HG03457 (cell line): ENCODE data around the gene NCAM2.
"Not testable (repeated sequence)": the region's sequence is repeated elsewhere in the genome, so short reads cannot be mapped to it uniquely, and the experiment has no call there.

ENCODE experiments used
- ATAC-seq: cut with Tn5 transposase; IDR thresholded peaks from one replicate; pipeline ENCODE4 v1.9.1; 2021; ENCODE audit warnings: moderate number of reproducible peaks; ENCODE audit not compliant: unreplicated experiment

NCAM2 gene

GRCh38 chr21:21291883-21292569, 293.8 kb downstream of the NCAM2 start:
- ATAC-seq, result no peak

DNA sequence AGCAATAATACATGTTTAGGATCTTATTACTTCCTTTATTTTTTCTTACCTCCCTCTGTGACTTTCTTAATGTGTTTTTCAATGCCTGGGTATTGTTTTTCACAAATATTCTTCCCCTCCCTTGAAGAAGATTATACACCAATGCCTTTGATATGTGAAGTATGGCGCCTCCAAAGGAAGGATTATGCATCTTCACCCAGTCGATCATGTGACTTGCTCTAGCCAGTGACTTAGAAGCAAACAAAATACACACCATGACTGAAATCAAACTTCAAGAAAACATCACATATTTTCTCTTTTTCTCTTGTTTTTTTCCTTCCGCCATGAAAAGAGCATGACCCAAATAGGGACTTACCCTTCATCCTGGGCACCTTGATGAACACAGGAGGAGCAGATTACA, 297.1 kb downstream of the NCAM2 start:
- ATAC-seq, result no peak

GRCh38 chr21:21297211-21297610, 299.0 kb downstream of the NCAM2 start:
- no peak for ATAC-seq

GRCh38 chr21:21301013-21301412, 302.8 kb downstream of the NCAM2 start:
- ATAC-seq, result no peak

DNA sequence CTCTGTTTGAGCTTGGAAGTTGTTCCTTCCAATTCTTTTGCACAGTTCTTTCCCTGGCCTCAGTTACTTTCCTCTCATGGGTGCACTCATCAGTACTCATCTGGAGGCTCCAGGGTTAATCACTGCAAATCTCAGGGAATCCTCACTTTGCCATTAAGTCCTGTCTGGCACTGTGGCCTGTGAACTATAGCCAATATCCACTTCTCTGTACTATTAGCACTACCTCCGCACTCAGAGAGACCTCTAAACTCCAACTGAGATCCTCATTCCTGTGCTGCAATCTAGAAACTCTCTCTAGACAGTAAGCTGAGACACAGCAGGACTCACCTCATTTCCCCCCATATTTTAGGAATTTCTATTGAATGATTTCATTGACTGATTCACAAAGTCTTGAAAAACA, 311.3 kb downstream of the NCAM2 start:
- ATAC-seq, result no peak

DNA sequence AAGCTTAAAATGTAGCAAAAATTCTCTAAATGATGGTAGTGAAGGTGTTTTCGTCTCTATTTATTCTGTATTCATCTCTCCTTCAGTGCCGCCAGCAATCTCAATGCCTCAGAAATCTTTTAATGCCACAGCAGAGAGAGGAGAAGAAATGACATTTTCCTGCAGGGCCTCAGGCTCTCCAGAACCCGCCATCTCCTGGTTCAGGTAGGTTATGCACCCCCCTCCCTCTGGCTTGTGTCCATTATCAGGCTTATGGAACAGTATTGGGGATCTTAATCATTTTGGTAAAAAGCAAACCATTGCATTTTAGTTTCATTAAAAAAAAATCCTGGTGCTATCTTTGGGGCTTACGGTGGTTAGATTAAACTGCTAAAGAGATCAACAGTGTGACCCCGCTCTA, 326.1 kb downstream of the NCAM2 start:
- ATAC-seq, result no peak

DNA sequence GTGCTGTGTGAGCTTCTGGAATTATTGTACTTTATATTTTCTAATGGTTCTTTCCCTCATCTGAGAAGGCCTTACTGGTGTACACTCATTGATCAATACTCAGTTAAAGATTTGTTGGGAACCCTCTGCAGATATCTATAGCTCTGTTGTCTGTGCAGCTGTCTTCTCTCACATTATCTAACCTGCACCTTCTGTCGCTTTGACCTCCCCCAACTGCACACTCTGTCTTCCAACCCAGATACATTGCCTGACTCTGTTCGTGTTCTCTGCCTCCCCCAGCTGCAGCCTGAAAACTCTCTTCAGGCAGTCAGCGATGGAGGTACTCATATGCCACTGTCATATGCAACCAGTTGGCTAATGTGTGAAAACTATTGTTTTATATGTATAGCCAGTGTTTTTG, 334.3 kb downstream of the NCAM2 start:
- ATAC-seq, result no peak

GRCh38 chr21:21341041-21341440, 342.8 kb downstream of the NCAM2 start:
- ATAC-seq, result no peak

GRCh38 chr21:21345296-21345695, 347.1 kb downstream of the NCAM2 start:
- ATAC-seq, result no peak

- ATAC-seq, result no peak
These were observed 347.7 kb downstream of the NCAM2 start for GRCh38 chr21:21345872-21346271.

DNA sequence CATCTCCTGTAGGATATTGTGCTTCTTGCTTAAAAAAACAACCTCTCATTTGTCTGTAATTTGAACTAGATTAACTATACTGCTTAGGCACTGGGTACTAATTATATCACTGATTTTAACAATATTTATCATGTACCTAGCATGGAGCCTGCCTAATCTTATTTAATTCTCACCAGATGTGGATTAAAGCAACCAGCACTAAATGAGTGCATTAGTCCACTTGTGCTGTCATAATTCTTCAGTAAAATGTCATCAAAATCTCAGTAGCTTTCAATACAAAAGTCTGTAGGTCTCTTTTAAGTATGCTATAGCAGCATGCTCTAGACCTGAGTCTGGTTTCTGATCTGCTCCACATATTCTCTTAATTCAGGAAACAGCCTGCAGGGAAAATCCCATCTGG, 368.1 kb downstream of the NCAM2 start:
- ATAC-seq, result no peak

DNA sequence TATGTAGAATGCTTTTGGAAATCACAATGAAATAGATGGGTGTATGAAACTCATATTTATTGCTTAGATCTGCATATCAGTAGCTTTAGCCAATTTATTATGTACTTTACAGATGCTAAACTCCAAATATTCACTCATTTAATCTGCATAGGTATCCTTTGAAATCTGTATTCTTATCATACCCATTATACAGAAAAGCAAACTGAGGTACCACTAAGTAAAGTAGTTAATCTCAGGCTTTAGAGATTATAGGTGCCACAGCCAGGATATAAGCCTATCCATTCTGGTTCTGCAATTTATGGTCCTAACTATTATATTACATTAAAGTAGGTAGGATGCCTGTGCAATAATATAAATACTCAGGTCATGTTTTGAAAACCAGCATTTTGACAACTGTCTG, 369.4 kb downstream of the NCAM2 start:
- ATAC-seq, result no peak

- no peak for ATAC-seq
These were observed 375.8 kb downstream of the NCAM2 start for GRCh38 chr21:21373969-21374368.

- no peak for ATAC-seq
These were observed 384.9 kb downstream of the NCAM2 start for GRCh38 chr21:21383126-21383525.

DNA sequence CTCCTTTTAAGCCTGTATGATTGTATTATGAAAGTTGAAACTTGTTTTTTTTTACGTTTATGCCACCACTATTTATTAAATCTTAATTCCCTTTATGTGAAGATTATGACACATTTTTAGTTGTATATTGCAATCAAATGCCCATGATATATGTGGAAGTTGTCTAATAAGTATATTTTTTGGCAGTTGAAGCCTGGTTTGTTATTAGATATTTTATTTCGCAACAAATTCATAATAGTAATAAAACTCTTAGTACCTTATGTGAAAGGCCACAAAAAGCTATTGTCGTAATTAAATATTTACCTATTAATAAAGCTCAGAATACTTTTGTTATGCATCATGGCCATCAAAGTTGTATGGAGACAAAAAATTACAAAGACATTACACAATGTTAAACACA, 386.8 kb downstream of the NCAM2 start:
- ATAC-seq, result no peak

DNA sequence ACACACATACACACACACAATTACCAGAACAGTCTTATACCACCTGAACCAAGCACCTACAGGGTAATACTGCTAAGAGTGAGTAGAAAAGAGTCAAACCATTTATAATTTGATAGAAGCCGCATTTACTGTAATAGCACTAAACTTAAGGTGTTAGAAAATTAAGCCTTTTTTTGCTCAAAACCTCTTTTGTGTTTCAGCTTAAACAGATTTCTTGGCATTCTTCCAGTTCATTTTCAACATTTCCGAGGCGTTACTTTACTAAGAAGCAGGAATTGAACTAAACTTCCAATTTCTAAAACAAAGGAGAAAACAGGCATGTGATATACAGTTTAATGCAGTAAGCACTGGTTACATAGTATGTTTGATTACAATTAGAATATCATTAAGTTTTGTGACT, 387.2 kb downstream of the NCAM2 start:
- no peak for ATAC-seq

- no peak for ATAC-seq
These were observed 389.7 kb downstream of the NCAM2 start for GRCh38 chr21:21387916-21388315.

DNA sequence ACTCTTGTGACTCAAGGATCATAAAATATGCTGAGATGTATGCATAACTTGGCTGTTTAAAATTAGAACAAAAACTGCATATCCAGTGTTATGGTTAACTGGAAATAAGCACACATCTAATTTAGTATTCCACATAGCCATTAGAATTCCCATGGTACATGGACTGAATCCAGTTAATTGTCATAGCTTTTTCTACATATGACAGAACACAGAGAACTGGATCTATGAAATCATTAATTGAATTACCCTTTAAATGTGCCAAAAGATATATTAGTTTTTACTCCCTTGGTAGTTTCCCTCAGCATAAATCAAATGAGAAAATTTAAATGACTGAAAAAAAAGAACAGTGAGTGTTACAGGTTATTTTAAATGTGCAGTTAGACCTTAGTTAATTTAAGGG, 395.9 kb downstream of the NCAM2 start:
- ATAC-seq, result no peak

DNA sequence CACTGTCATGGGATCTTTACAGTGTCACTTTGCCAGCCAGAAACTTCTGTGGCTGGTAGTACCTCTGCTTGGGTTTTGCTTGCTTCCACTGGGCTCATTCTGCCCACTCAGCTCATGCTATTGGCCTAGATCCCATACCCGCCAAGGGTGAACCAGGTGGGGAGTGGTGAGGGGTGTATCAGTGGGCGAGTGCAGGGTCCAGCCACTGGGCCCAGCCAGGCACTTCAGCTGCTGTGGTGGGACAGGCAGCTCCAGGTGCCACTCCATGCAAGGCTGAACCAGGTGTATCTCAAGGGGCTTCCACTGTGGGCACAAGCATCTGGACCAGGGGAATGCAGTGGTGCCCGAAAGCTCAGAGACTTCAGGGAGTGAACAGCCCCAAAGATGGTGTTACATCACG, 398.2 kb downstream of the NCAM2 start:
- no peak for ATAC-seq

- ATAC-seq, result no peak
These were observed 399.3 kb downstream of the NCAM2 start for GRCh38 chr21:21397464-21397863.

DNA sequence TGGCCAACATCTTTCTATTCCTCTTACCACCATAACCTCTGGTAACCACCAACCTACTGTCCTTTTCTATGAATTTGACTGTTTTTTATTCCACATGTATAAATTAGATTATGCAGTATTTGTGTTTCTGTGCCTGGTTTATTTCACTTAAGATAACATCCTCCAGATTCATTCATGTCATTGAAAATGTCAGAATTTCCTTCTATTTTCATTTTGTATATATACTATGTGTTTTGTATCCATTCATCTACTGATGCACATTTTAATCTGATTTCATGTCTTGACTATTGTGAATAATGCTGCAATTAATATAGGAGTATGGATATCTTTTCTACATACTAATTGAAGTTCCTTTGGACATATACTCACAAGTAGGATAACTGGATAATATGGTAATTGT, 403.2 kb downstream of the NCAM2 start:
- no peak for ATAC-seq

GRCh38 chr21:21402187-21402586, 404.0 kb downstream of the NCAM2 start:
- ATAC-seq, result not testable (repeated sequence)

- peak; percentile 89 for ATAC-seq
These were observed 406.1 kb downstream of the NCAM2 start for GRCh38 chr21:21404261-21404660.
